CD4-positive, alpha-beta T cell treated with Interleukin-15 for 1 hour (primary cell): ENCODE results near the gene NAALAD2.
"Not testable (repeated sequence)": the region's sequence is repeated elsewhere in the genome, so short reads cannot be mapped to it uniquely, and the experiment has no call there.

Experiments
- DNase-seq: peaks from one replicate; pipeline ENCODE4 v3.0.0-alpha.2; 2020

Gene NAALAD2

GRCh38 chr11:90134478-90135003 is at the start of gene NAALAD2:
NAALAD2 (plus strand) TSS chr11:90134663; CDS start chr11:90134759, 96 bp downstream.
- no peak for DNase-seq

DNA sequence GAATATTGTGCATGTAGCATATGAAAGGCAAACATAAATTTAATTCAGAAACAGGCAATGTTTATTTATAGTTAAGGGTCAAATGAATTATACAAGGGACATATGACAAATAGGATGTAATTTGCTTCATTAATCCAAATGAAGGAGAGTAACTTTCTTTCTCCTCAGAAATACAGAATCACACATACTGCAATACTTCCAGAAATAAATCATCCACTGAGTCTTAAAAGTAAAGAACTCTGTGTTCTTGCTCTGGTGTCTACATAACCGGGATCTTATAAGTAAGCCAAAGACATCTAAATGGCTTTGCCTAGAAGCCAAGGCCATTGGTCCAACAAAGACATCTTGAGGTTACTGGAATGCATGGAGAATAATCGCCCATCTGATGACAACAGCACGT is 48.8 kb upstream of the NAALAD2 start, which contains the start of gene UBTFL1:
UBTFL1 (plus strand) TSS at position 301 of the 400 bp plus-strand sequence; CDS start at position 301, 0 bp downstream.
- DNase-seq = not testable (repeated sequence)

DNA sequence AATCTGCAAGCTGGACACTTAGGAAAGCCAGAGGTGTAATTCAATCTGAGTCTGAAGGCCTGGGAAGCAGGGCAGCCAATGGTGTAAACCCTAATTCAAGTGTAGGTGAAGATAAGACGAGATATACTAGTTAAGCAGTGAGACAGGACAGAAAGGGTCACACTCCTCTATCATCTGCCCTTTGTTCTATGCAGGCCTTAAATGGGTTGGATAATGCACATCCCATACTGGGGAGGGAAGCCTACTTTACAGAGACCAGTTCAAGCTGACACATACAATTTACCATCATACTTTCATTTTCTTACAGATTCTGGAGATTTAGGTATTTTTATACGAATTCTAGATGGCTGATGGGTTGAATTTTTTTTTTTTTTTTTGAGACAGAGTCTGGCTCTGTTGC is 45.7 kb upstream of the NAALAD2 start:
- DNase-seq = not testable (repeated sequence)

DNA sequence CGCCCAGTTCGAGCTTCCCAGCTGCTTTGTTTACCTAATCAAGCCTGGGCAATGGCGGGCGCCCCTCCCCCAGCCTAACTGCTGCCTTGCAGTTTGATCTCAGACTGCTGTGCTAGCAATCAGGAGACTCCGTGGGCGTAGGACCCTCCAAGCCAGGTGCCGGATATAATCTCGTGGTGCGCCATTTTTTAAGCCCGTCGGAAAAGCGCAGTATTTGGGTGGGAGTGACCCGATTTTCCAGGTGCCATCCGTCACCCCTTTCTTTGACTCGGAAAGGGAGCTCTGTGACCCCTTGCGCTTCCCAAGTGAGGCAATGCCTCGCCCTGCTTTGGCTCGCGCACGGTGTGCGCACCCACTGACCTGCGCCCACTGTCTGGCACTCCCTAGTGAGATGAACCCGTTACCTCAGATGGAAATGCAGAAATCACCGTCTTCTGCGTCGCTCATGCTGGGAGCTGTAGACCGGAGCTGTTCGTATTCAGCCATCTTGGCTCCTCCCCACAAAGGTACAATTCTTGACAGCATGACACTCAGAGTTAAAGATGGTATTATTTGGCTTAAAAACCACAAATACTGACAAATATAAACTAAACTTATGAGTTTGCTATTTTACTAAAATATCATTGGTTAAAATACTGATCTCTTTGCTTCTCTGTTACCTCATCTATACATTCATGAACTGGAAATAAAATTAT is 39.1 kb upstream of the NAALAD2 start:
- not testable (repeated sequence) for DNase-seq

DNA sequence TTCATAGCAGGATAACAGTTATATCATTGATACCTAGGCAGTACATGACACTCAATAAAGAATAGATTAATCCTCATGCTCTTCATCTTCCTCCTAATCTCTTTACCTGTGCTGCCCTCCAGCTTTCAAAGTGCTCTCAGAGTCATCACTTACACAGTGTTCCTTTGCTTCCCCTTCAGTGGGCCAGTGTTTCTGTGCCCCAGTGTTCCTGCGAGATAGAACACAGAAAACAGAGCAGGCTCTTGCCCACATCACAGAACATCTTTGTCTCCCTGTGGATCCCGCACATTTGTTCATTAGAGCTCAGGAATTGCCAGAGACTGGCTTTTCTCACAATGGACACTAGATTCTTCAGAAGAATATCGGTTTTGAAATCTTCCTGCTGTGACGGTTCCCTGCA is 36.2 kb upstream of the NAALAD2 start:
- not testable (repeated sequence) for DNase-seq

DNA sequence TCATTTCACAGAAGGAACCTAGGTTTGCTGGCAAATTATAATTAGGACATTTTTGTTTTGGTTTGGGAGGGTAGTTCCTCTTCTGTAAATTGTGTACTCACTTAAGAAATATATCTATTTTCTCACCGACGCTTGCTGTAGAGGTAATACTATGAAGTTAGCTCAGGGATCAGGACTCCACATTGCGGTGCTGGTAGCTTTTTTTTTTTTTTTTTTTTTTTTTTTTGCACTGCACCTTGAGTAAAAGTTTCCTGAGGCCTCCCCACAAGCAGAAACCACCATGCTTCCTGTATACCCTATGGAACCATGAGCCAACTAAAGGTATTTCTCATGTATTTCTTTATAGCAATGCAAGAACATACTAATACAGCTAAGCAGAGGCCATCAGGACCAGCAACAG is 34.0 kb upstream of the NAALAD2 start:
- DNase-seq = no peak

GRCh38 chr11:90113541-90113940 is 20.9 kb upstream of the NAALAD2 start:
- no peak for DNase-seq

DNA sequence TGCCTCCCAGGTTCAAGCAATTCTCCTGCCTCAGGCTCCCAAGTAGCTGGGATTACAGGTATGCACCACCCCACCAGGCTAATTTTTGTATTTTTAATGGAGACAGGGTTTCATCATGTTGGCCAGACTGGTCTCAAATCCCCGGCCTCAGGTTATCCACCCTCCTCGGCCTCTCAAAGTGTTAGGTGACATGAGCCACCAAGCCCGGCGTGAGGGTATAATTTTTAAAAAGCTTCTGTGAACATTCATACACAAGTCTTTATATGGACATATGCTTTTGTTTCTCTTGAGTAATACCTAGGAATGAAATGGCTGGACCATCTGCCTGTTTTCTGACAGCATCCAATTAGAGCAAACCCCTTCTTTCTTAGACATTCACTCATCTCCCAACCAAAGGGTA is 14.3 kb upstream of the NAALAD2 start:
- DNase-seq = no peak

DNA sequence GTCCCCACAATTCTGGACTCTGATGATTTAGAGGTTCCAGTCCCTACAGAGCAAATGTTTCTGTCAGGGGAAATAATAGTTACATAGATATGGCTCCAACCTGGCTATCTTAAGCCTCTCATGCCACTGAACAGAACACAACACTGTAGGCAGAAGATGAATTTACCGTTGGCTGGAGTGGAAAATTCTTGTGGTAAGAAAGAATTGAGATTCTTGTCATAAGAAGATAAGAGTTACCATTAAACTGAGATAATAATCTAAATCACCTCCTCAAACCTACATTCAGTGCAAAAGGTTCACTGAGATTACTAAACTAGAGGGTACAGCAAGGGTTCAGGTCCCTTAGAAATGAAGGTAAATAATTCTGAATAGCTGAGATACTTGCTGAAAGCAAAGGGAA is 10.1 kb upstream of the NAALAD2 start:
- no peak for DNase-seq

DNA sequence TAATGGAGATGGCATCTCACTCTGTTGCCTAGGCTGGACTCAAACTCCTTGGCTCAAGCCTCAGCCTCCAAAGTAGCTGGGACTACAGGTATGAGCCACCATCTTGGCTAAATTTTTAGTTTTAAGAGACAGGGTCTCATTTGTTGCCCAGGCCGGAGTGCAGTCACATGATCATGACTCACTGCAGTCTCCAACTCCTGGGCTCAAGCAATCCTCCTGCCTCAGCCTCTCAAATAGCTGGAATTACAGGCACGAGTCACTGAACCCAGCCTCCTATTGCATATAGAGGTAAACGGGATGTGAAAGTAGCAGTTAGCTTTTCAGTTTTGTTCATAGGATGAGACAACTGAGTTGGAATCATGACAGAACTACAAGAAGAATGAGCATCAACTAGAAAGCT is 9.5 kb upstream of the NAALAD2 start:
- DNase-seq = no peak

DNA sequence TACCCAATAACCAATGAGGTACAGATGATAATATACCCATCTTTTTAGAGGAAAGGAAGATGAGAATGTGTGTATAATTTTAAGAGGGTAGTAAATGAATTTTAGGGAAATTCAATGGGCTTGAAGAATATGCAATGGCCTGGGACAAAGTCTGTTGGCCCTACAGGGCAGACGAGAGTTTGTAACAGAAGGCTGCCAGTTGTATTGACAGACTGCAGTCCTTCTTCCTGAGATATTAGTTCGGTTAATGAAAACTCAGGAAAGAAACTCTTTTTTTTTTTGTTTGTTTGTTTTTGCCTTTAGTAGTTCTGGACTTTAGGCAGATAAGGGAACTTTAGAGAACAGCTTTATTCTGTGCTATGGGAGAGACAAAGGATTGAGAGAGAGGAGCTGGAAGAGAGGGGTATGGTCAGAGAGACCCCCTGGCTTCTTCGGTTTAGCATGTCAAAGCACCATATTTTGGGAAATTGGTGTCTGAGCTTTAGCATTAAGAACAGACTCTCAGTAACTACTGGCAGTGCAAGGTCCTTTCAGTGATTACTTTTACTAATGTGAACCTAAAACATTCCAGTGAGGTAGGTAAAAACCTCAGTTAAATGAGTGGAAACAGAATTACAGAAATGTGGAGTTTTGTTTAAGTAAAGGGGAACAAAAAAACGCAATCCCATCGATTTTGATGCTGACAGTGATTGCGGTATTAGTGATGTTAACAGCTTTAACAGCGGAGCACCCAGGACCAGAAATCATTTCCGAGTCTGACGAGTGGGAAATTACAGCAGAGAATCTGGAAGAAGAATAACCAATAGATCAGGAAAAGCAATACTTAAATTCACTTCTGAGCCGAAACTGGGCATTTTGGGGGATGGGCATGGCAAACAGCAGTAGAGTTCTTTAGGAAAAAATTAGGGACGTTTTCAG is 644 bp upstream of the NAALAD2 start:
- no peak for DNase-seq

DNA sequence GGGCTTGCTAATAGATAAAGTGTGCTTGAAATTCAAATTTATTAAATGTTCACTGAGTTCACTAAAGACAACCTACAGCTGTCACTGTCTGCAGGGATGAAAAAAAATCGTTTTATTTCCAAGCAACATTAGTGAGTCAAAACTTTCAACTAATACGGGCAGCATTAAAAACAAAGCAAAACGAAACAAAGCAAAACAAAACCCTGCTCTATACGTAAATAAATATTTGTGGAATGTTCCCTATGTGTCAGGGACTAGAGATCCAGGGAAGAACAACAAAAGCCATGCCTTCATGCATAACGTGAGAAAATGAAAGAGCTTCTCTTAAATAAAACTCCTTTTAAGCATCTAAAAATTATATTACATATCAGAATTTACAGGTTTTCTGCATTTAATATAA is 553 bp downstream of the NAALAD2 start:
- DNase-seq = no peak

GRCh38 chr11:90148900-90149299 is 14.4 kb downstream of the NAALAD2 start:
- DNase-seq = no peak

GRCh38 chr11:90166982-90167573 is 32.6 kb downstream of the NAALAD2 start:
- DNase-seq = not testable (repeated sequence)

GRCh38 chr11:90167704-90168103 is 33.2 kb downstream of the NAALAD2 start:
- DNase-seq = not testable (repeated sequence)

DNA sequence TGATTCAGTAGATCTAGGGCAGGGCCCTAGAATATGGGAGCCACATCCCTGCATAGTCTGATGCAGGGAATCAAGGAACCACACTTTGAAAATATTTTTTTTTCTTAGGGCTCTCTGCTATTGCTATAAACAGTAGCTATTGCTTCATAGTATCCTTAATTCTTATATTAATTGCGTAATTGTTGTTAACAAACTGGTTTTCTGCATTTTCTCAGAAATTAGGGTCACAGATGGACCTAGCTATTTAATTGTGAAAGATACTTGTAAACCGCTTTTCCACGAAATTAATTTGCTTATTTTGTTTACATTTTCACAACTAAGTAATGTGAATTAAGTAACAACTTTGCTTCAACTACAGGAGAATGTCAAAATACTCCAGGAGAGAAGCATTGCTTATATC is 34.1 kb downstream of the NAALAD2 start:
- DNase-seq = no peak

DNA sequence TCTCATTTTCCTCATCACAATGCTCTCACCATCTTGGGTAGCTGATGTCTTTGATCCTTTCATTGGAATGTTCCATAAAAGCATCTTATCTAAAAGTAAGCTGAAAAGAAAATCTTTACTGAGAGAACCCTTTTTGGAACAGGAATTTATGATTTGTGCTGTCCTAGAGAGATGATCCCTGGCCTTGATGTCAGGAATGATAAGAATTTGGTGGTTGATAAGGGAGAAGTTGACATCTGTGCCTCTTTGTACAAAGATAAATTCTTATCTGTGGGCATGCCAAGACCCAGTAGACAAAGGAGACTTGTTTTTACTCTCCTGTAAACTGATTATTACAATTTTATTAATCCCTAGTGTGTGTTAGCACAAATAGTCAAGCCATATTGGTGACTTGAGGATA is 36.9 kb downstream of the NAALAD2 start:
- DNase-seq = no peak

DNA sequence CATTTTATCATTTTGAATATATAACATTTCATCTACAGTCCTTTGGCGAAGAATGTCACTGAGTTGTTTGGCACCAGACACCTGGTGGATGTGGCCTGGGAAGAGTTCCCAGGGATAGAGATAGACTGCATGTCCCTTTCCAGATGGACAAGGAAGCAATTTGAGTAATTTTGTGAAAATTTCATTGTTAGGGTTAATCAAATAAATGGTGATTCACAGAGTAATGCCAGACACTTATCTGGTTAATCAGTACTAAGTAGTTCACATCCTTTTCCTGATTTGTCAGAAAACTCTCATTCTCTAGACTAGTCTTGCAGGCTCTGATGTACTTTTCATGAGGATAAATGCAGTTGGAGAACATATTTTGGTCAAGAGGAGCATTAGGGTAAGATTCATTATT is 41.6 kb downstream of the NAALAD2 start:
- no peak for DNase-seq

DNA sequence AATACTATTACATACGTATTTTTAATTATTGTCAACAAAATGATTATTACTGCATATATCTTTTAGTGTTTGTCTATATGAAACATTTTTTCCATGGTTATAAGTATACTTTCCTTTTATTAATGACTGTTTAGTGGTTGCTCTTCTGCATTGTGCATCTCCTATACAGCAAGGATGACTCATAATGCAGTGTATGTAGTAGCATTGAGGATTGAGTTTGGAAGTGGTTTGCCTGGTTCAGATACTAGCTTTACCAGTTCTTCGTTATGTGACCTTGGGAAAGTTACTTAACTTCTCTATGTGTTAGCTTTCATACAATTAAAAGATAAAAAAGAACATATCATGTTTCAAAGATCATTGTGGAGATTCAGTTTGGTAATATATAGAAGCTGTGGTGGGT is 44.3 kb downstream of the NAALAD2 start:
- no peak for DNase-seq

DNA sequence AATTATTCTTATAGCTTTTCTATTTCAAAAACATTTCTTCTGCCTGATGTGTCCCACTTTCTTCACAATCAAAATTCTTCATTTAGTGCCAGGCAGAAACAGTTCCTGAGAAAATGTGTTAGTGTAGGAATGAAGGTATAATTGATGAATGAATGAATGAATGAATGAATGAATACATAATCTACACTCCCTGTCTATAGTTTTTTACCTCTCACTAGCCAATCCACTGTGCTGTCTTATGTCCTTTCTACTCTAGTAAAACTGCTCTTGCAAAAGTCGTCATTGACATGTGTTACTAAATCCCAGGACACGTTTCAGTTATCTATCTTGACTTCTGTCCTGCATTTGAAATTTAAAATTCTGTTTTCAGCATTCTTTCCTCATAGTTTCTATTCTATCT is 45.5 kb downstream of the NAALAD2 start:
- no peak for DNase-seq

- DNase-seq = no peak
Observed at GRCh38 chr11:90187839-90188238, 53.4 kb downstream of the NAALAD2 start.

DNA sequence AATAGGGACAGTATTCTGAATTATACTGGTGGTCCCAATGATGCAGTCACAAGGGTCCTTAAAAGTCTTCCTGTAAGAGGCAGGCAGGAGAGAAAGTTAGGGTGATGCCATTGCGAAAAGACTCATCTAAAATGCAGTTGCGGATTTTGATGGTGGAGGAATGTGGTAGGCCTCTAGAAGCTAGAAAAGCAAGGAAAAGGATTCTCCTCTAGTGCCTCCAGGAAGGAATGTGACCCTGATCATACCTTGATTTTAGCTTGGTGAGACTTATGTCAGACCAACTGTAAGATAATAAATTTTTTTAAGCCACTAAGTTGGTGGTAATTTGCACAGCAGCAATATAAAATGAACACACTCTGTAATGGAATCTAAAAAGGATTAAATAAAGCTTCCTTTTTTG is 54.5 kb downstream of the NAALAD2 start:
- no peak for DNase-seq

- no peak for DNase-seq
Observed at GRCh38 chr11:90192869-90193582, 58.6 kb downstream of the NAALAD2 start.
